Right atrium auricular region (tissue), 2 donors: Measurements from ENCODE around the gene CCDC148. TPM values are rescaled to one million over a fixed set of nuclear protein-coding genes. Genes with fewer than 3 reads are reported as not detected.

ENCODE experiments used
- DNase-seq: peaks from one replicate; pipeline ENCODE4 v3.0.0-alpha.2; 2019; ENCODE audit warnings: low spot score
- H3K27ac ChIP-seq, 2 donors: fragments of 200-600 bp; sonication (generic); 1 replicate in 1 of 2; 2 replicates in 1 of 2; pipeline ENCODE4 v1.5.1; 2016 to 2019
- H3K27me3 ChIP-seq, 2 donors: fragments of 200-600 bp; sonication (generic); one replicate each; pipeline versions ENCODE4 v1.5.1 to v1.6.0; 2017 to 2019
- H3K36me3 ChIP-seq: fragments of 200-600 bp; sonication (generic); one replicate; pipeline ENCODE4 v1.5.1; 2016
- H3K4me1 ChIP-seq, 2 donors: fragments of 200-600 bp; sonication (generic); one replicate each; pipeline versions ENCODE4 v1.5.1 to v1.6.0; 2017 to 2019
- H3K4me3 ChIP-seq, 2 donors: fragments of 200-600 bp; sonication (generic); 1 replicate in 1 of 2; 2 replicates in 1 of 2; pipeline ENCODE4 v1.5.1; 2017 to 2019; ENCODE audit warnings: mild to moderate bottlenecking in 1 of 2, moderate library complexity in 1 of 2
- H3K9me3 ChIP-seq, 2 donors: fragments of 200-600 bp; sonication (generic); one replicate each; pipeline ENCODE4 v1.5.1; 2019
- total RNA-seq, 2 donors: library from RNA; depleted of rRNA; stranded (reverse); fragments of >200 nt; gene quantifications; one replicate each; pipeline ENCODE4 v1.1.0, GENCODE V29; 2016
- TF ChIP-seq, protein P1 (sequence below), 2 donors: fragments of 200-600 bp; sonication (generic); IDR thresholded peaks; one replicate each; pipeline ENCODE4 v1.5.1; 2019; ENCODE audit warnings: antibody characterized with exemption in 2 of 2

CCDC148 gene
- total RNA-seq, 2 donors from 2014 or later, result 0.20 to 1.1 TPM

DNA sequence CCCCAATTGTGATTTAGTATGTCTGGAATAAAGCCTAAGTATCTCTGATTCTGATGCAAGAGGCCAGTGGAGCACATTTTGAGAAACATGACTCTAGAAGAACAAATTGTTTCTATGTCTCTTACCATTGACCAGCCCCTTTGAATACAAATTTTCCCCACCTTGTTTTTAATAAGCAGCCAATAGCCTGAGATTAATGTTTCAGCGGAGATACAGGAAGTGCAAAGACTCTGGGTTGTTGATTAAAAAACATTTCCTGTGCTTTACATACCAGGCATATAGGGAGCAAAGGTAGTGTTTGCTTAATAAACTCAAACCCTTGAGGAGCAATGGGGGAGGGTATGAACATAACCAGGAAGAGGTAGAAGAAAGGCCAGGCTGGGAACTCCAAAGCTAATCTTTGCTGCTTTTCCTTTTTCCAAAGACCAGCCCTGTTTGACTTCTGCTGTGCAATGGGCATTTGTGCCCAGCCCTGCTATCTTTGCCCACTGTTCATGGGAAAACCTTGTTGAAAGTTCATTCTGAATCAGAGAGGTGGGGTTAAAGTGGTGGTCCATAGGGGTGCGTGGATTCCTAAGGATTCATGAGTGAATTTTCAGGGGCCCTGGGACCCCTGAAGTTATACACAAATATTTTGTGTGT, 325.6 kb downstream of the CCDC148 start:
- H3K4me1 ChIP-seq, result no peaks in the 10 kb centered on the region
- DNase-seq, result no peak
- H3K9me3 ChIP-seq, result no peaks in the 10 kb centered on the region
- H3K27ac ChIP-seq, result no peak overlapping the region
- no peaks in the 10 kb centered on the region for H3K27me3 ChIP-seq
- no peak overlapping the region for H3K4me3 ChIP-seq
- H3K36me3 ChIP-seq, result no peaks in the 10 kb centered on the region
- TF ChIP-seq, protein P1, sequence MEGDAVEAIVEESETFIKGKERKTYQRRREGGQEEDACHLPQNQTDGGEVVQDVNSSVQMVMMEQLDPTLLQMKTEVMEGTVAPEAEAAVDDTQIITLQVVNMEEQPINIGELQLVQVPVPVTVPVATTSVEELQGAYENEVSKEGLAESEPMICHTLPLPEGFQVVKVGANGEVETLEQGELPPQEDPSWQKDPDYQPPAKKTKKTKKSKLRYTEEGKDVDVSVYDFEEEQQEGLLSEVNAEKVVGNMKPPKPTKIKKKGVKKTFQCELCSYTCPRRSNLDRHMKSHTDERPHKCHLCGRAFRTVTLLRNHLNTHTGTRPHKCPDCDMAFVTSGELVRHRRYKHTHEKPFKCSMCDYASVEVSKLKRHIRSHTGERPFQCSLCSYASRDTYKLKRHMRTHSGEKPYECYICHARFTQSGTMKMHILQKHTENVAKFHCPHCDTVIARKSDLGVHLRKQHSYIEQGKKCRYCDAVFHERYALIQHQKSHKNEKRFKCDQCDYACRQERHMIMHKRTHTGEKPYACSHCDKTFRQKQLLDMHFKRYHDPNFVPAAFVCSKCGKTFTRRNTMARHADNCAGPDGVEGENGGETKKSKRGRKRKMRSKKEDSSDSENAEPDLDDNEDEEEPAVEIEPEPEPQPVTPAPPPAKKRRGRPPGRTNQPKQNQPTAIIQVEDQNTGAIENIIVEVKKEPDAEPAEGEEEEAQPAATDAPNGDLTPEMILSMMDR (IDR thresholded peaks at IDR 0.05), result no peak

DNA sequence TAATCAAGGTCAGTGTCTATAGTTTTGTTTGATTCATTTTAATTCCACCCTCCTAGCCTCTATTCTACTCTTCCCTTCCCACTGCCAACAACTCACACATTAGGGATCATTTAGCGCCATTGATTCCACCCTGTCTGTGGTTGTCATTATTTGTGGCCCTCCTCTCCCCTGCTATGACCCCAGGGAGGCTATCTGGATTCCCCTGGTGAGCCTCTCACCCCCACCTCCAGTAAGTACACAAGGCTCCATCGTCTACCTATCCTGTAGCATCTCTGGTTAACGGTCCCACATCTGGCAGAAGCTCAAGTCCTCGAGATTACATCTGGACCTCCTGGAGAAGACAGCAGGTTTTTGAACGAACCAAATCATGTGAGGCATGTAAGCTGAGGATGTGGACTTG, 327.5 kb downstream of the CCDC148 start:
- no peak overlapping the region for H3K27ac ChIP-seq
- DNase-seq, result no peak
- H3K9me3 ChIP-seq, result no peaks in the 10 kb centered on the region
- H3K27me3 ChIP-seq, result no peaks in the 10 kb centered on the region
- H3K4me3 ChIP-seq, result no peak overlapping the region
- H3K4me1 ChIP-seq, result no peaks in the 10 kb centered on the region
- TF ChIP-seq, protein P1 (IDR thresholded peaks at IDR 0.05), result no peak
- no peaks in the 10 kb centered on the region for H3K36me3 ChIP-seq

DNA sequence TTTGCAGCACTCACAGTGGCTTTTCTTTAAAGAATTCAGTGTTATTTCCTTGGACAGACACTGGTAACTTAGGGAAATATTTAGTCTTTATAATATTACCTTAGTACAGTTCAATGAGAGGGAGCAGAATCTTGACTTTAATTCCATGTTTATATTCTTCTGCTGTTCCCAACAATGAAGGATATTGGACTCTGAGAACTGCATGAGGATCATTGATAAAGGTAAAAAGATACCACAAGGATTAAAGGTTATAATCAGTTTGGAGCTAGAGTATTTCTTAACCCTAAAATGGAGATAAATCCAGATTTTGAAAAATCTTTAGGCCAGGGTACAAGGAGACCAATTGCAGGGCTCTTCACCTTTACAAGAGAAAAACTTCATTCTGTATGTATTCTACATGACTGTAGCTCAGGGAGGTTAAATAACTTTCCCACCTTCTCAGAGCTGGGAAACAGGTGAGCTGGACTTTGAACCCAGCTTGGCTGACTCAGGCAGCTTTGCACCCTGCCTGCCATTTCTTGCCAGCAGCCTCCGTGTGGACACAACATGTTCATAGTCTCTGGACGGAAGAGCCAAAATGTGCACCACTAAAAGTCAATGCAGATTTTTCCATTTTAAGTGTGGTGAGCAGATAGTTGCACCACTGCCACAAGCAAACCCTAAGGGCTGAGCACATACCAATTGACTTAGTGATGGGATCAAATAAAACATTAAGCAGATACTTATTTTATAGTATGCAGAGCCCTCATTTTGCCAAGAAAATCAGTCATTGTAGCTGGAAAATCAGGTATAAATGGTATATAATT, 328.2 kb downstream of the CCDC148 start:
- no peaks in the 10 kb centered on the region for H3K27me3 ChIP-seq
- no peak for DNase-seq
- H3K36me3 ChIP-seq, result no peaks in the 10 kb centered on the region
- H3K4me1 ChIP-seq, result no peaks in the 10 kb centered on the region
- no peaks in the 10 kb centered on the region for H3K9me3 ChIP-seq
- no peak overlapping the region for H3K27ac ChIP-seq
- no peak overlapping the region for H3K4me3 ChIP-seq
- TF ChIP-seq, protein P1 (IDR thresholded peaks at IDR 0.05), result no peak

DNA sequence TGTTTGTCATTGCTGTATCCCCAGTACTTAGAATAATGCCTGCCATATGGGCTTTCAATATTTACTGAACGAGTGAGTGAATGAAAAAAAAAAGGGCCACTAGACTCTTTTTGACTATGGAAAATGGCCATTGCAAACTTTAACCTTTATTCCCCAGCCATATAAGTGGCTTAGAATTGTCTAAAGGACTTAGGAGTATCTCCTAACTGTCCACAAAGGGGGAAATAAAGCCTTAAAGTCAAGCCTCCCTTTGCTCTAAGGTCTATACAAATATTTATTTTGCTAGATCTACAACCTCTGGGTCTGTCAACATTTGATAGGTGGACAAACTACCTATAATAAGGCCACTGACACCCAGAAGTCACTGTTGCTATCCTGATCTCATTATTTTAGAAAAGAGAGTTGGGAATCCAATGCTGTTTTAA, 329.2 kb downstream of the CCDC148 start:
- no peak for DNase-seq
- H3K9me3 ChIP-seq, result no peaks in the 10 kb centered on the region
- TF ChIP-seq, protein P1 (IDR thresholded peaks at IDR 0.05), result no peak
- no peaks in the 10 kb centered on the region for H3K36me3 ChIP-seq
- no peak overlapping the region for H3K27ac ChIP-seq
- H3K4me3 ChIP-seq, result no peak overlapping the region
- no peaks in the 10 kb centered on the region for H3K4me1 ChIP-seq
- H3K27me3 ChIP-seq, result no peaks in the 10 kb centered on the region

DNA sequence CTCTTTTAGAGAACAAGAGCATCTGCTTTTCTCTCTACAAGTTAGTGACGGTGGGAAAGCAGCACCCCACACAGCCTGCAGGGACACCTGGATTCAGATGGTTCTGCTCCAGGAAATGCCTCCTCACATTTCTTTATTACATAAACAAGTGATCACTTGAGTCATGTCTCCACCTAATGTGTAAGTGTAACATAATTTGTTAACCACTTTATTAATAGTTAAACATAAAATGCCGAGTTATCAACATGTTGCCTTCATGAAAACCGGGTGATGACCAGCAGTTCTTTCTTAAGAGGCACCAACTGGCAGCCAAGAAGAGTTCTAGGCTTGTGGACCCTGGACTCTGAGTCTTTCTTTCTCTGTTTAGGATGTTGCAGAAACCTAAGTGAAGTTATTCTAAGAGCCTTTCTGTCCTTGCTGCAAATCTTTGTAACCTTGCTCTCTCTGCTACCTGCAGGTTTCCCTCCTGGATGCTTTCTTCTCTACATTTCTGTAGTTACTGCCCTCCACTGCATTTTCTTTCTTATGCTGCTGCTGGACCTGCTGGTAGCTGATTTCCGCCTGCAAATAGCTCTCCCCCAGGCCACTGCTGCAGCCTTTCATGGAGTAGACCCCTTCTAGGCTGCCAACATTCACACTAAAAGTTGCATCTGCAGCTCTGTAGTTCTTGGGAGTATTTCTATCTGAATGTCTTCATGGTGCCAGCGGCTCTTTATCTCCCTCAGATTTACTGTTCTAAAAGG, 330.6 kb downstream of the CCDC148 start:
- H3K27me3 ChIP-seq, result no peaks in the 10 kb centered on the region
- DNase-seq, result no peak
- no peak overlapping the region for H3K27ac ChIP-seq
- H3K9me3 ChIP-seq, result no peaks in the 10 kb centered on the region
- no peaks in the 10 kb centered on the region for H3K4me1 ChIP-seq
- H3K36me3 ChIP-seq, result no peaks in the 10 kb centered on the region
- H3K4me3 ChIP-seq, result no peak overlapping the region
- TF ChIP-seq, protein P1 (IDR thresholded peaks at IDR 0.05), result no peak
